Measurements from ENCODE around the gene PLOD1. TPM values are rescaled to one million over a fixed set of nuclear protein-coding genes. Genes with fewer than 3 reads are reported as not detected.

PLOD1 gene
- total and polyA plus RNA-seq, 2 donors (not counting 1 experiment from before 2014, with no cell fraction given), result 10.4 to 13.4 TPM

GRCh38 chr1:11891433-11892186 is 42.9 kb upstream of the PLOD1 start:
- H3K36me3 ChIP-seq (replicated peaks in 1 of 2; ENCODE audit: control extremely low read depth in 1 of 2, control insufficient read depth in 1 of 2, extremely low read depth in 1 of 2, insufficient read depth in 2 of 2, low read length in 1 of 2), result no peaks in the 10 kb centered on the region
- no peak overlapping the region for H2AFZ ChIP-seq (ENCODE audit: insufficient read depth, low read depth, low read length, poor library complexity, severe bottlenecking)
- no peak for ATAC-seq (ENCODE audit: low read depth)
- TF ChIP-seq EZH2 (IDR thresholded peaks at IDR 0.05; ENCODE audit: borderline replicate concordance, insufficient read depth, low read depth, low read length, poor library complexity, severe bottlenecking) (no peak), CTCF (IDR thresholded peaks at IDR 0.05) (no peak)
- H3K27me3 ChIP-seq (replicated peaks in 1 of 4; ENCODE audit: control extremely low read depth in 1 of 4, control insufficient read depth in 3 of 4, insufficient read depth in 4 of 4, low read length in 3 of 4), result peaks cover 0 to 7% (median 0%) of the 10 kb centered on the region in 4 experiments
- H3K4me1 Mint-ChIP-seq, result no peaks in the 10 kb centered on the region
- H3K9me3 ChIP-seq (ENCODE audit: control extremely low read depth in 1 of 3, control insufficient read depth in 2 of 3, insufficient read depth in 1 of 3, low read length in 2 of 3), result no peaks in the 10 kb centered on the region
- H3K9ac ChIP-seq (ENCODE audit: low read length), result no peak overlapping the region
- H3K4me3 Mint-ChIP-seq, result no peak overlapping the region
- H4K20me1 ChIP-seq (ENCODE audit: control insufficient read depth, insufficient read depth, low read length, poor library complexity, severe bottlenecking), result no peaks in the 10 kb centered on the region
- no peaks in the 10 kb centered on the region for H3K4me1 ChIP-seq (ENCODE audit: control insufficient read depth in 2 of 2, insufficient read depth in 2 of 2, low read length in 2 of 2)
- H3K27ac Mint-ChIP-seq, result no peak overlapping the region
- H3K4me3 ChIP-seq (ENCODE audit: control extremely low read depth in 1 of 5, extremely low read depth in 1 of 5, insufficient read depth in 1 of 5, low read depth in 2 of 5, low read length in 4 of 5), result no peak overlapping the region
- H3K9me3 Mint-ChIP-seq (ENCODE audit: insufficient read depth), result no peaks in the 10 kb centered on the region
- H3K4me2 ChIP-seq (replicated peaks; ENCODE audit: low read depth, low read length, poor library complexity, severe bottlenecking), result no peak overlapping the region
- intact Hi-C loops (cut with micrococcal nuclease), result loop anchor here (5.0 kb wide), 1 partner anchor 239 kb away; the partner anchor contains the start of genes FBXO2 and FBXO44
- POLR2A ChIA-PET, result interaction anchor here (0.7 kb wide), 1 partner anchor 599 kb away, joined by 3 read pairs; no protein-coding TSS in a partner anchor
- CTCF ChIA-PET, result interaction anchor here (0.6 to 4.2 kb wide), 8 partner anchors 37 to 854 kb away, joined by 3 to 36 read pairs (median 4); no protein-coding TSS in a partner anchor
- H3K27me3 Mint-ChIP-seq, result peaks cover 6% of the 10 kb centered on the region
- no peak for DNase-seq
- no peaks in the 10 kb centered on the region for H3K79me2 ChIP-seq (ENCODE audit: control insufficient read depth, insufficient read depth, low read length)
- WGBS (ENCODE audit: insufficient coverage), result 89% methylated on average over 5 of the region's 6 CpGs
- H3K27ac ChIP-seq (ENCODE audit: low read length in 2 of 2), result no peak overlapping the region

GRCh38 chr1:11893907-11894251 is 40.6 kb upstream of the PLOD1 start:
- Histone ChIP-seq H3K79me2 (ENCODE audit: control insufficient read depth, insufficient read depth, low read length) (no peaks in the 10 kb centered on the region), H3K4me2 (replicated peaks; ENCODE audit: low read depth, low read length, poor library complexity, severe bottlenecking) (no peak overlapping the region), H3K27ac (ENCODE audit: low read length in 2 of 2) (no peak overlapping the region), H3K27me3 (replicated peaks in 1 of 4; ENCODE audit: control extremely low read depth in 1 of 4, control insufficient read depth in 3 of 4, insufficient read depth in 4 of 4, low read length in 3 of 4) (peaks cover 0 to 14% (median 3%) of the 10 kb centered on the region in 4 experiments), H2AFZ (ENCODE audit: insufficient read depth, low read depth, low read length, poor library complexity, severe bottlenecking) (no peak overlapping the region), H3K4me1 (ENCODE audit: control insufficient read depth in 2 of 2, insufficient read depth in 2 of 2, low read length in 2 of 2) (no peaks in the 10 kb centered on the region), H3K36me3 (replicated peaks in 1 of 2; ENCODE audit: control extremely low read depth in 1 of 2, control insufficient read depth in 1 of 2, extremely low read depth in 1 of 2, insufficient read depth in 2 of 2, low read length in 1 of 2) (no peaks in the 10 kb centered on the region), H4K20me1 (ENCODE audit: control insufficient read depth, insufficient read depth, low read length, poor library complexity, severe bottlenecking) (no peaks in the 10 kb centered on the region), H3K9ac (ENCODE audit: low read length) (no peak overlapping the region), H3K4me3 (ENCODE audit: control extremely low read depth in 1 of 5, extremely low read depth in 1 of 5, insufficient read depth in 1 of 5, low read depth in 2 of 5, low read length in 4 of 5) (no peak overlapping the region), H3K9me3 (ENCODE audit: control extremely low read depth in 1 of 3, control insufficient read depth in 2 of 3, insufficient read depth in 1 of 3, low read length in 2 of 3) (peaks cover 0 to 3% (median 0%) of the 10 kb centered on the region in 3 donors)
- intact Hi-C loops (cut with micrococcal nuclease), result loop anchor here (1.0 to 5.0 kb wide), 3 partner anchors 56 to 857 kb away; partner anchors contain the start of genes FBXO2 and FBXO44
- ChIA-PET POLR2A (no interaction called here), CTCF (interaction anchor here (0.9 to 4.2 kb wide), 4 partner anchors 24 to 856 kb away, joined by 3 to 36 read pairs (median 6); no protein-coding TSS in a partner anchor)
- peak; percentile 77 for DNase-seq
- peaks cover 12% of the 10 kb centered on the region for H3K27me3 Mint-ChIP-seq
- ATAC-seq (ENCODE audit: low read depth), result peak; percentile 94
- no peaks in the 10 kb centered on the region for H3K4me1 Mint-ChIP-seq
- no peaks in the 10 kb centered on the region for H3K9me3 Mint-ChIP-seq (ENCODE audit: insufficient read depth)
- no peak overlapping the region for H3K4me3 Mint-ChIP-seq
- 0% methylated on average over 2 of the region's 5 CpGs for WGBS (ENCODE audit: insufficient coverage)
- peak overlapping the region; percentile 78 for H3K27ac Mint-ChIP-seq
- TF ChIP-seq CTCF (IDR thresholded peaks at IDR 0.05) (peak; percentile 86), EZH2 (IDR thresholded peaks at IDR 0.05; ENCODE audit: borderline replicate concordance, insufficient read depth, low read depth, low read length, poor library complexity, severe bottlenecking) (no peak)

Measured in B cell (primary cell).